Mesenchymal stem cell (in vitro differentiated cells and primary cell): ENCODE data around the gene MYL12B.

ENCODE experiments used
- DNase-seq: peaks from one replicate; pipeline ENCODE4 v3.0.0-alpha.2; 2013
- H2AFZ ChIP-seq: one replicate; pipeline ENCODE4 v1.6.1; 2013; ENCODE audit warnings: low read depth, mild to moderate bottlenecking, control low read depth, inconsistent platforms, low read length, moderate library complexity
- H2AK5ac ChIP-seq: 2 replicates; pipeline ENCODE4 v1.6.1; 2013; ENCODE audit warnings: low read length, moderate library complexity, mild to moderate bottlenecking, inconsistent platforms; ENCODE audit not compliant: severe bottlenecking
- H2BK120ac ChIP-seq: one replicate; pipeline ENCODE4 v1.6.1; 2013; ENCODE audit warnings: low read depth, mild to moderate bottlenecking, inconsistent platforms, low read length, moderate library complexity
- H2BK12ac ChIP-seq, 2 experiments: one replicate each; pipeline ENCODE4 v1.6.1; 2013; ENCODE audit warnings: inconsistent platforms in 2 of 2, low read length in 2 of 2, mild to moderate bottlenecking in 2 of 2, moderate library complexity in 2 of 2, control low read depth in 1 of 2
- H2BK15ac ChIP-seq: one replicate; pipeline ENCODE4 v1.6.1; 2013; ENCODE audit warnings: mild to moderate bottlenecking, low read depth, inconsistent platforms; ENCODE audit not compliant: poor library complexity, severe bottlenecking
- H2BK5ac ChIP-seq: 2 replicates; pipeline ENCODE4 v1.6.1; 2013; ENCODE audit warnings: low read depth, mild to moderate bottlenecking, low read length, control low read depth, inconsistent platforms; ENCODE audit not compliant: poor library complexity, severe bottlenecking
- H3K14ac ChIP-seq, 2 experiments: one replicate each; pipeline ENCODE4 v1.6.1; 2013; ENCODE audit warnings: inconsistent platforms in 2 of 2, low read length in 2 of 2, control low read depth in 1 of 2, mild to moderate bottlenecking in 1 of 2, moderate library complexity in 1 of 2
- H3K18ac ChIP-seq, 2 experiments: one replicate each; pipeline ENCODE4 v1.6.1; 2013; ENCODE audit warnings: inconsistent platforms in 2 of 2, low read length in 2 of 2, control low read depth in 1 of 2, low read depth in 1 of 2, mild to moderate bottlenecking in 1 of 2
- H3K23ac ChIP-seq, 2 experiments: one replicate each; pipeline ENCODE4 v1.6.1; 2013; ENCODE audit warnings: inconsistent platforms in 2 of 2, low read length in 2 of 2, mild to moderate bottlenecking in 2 of 2, moderate library complexity in 2 of 2, control low read depth in 1 of 2
- H3K27ac ChIP-seq: 2 replicates; pipeline ENCODE4 v1.5.1; 2013; ENCODE audit warnings: mild to moderate bottlenecking, moderate library complexity, low read length, control low read depth, inconsistent platforms; ENCODE audit not compliant: poor library complexity, severe bottlenecking
- H3K27me3 ChIP-seq, 2 experiments: 2 replicates each; pipeline versions ENCODE4 v1.6.1 to v1.7.0; 2013; ENCODE audit warnings: low read length in 2 of 2, mild to moderate bottlenecking in 2 of 2, moderate library complexity in 2 of 2, control low read depth in 1 of 2, inconsistent platforms in 1 of 2; ENCODE audit not compliant: control insufficient read depth in 1 of 2, insufficient read depth in 1 of 2
- H3K36me3 ChIP-seq, 2 experiments: 2 replicates each; pipeline versions ENCODE4 v1.6.1 to v1.7.0; 2013; ENCODE audit warnings: low read length in 2 of 2, control low read depth in 1 of 2, inconsistent platforms in 1 of 2, low read depth in 1 of 2, mild to moderate bottlenecking in 1 of 2; ENCODE audit not compliant: insufficient read depth in 2 of 2, control insufficient read depth in 1 of 2
- H3K4ac ChIP-seq, 2 experiments: one replicate each; pipeline ENCODE4 v1.6.1; 2013; ENCODE audit warnings: inconsistent platforms in 2 of 2, low read length in 2 of 2, mild to moderate bottlenecking in 2 of 2, moderate library complexity in 2 of 2, control low read depth in 1 of 2, low read depth in 1 of 2
- H3K4me1 ChIP-seq: 2 replicates; pipeline ENCODE4 v1.6.1; 2013; ENCODE audit warnings: low read depth, low read length, control low read depth; ENCODE audit not compliant: control insufficient read depth, insufficient read depth
- H3K4me2 ChIP-seq: 2 replicates; pipeline ENCODE4 v1.6.1; 2013; ENCODE audit warnings: low read length, mild to moderate bottlenecking, inconsistent platforms; ENCODE audit not compliant: poor library complexity, severe bottlenecking
- H3K4me3 ChIP-seq, 2 experiments: 2 replicates each; pipeline versions ENCODE4 v1.5.1 to v1.7.0; 2013; ENCODE audit warnings: low read length in 2 of 2, mild to moderate bottlenecking in 2 of 2, control low read depth in 1 of 2, low read depth in 1 of 2; ENCODE audit not compliant: insufficient read depth in 1 of 2
- H3K79me1 ChIP-seq: replicated peaks from 2 replicates; pipeline ENCODE4 v1.6.1; 2013; ENCODE audit warnings: mild to moderate bottlenecking, control low read depth, low read length, inconsistent platforms; ENCODE audit not compliant: poor library complexity, severe bottlenecking
- H3K9ac ChIP-seq: 2 replicates; pipeline ENCODE4 v1.7.0; 2013; ENCODE audit warnings: mild to moderate bottlenecking, low read length, moderate library complexity
- H3K9me3 ChIP-seq: 2 replicates; pipeline ENCODE4 v1.7.0; 2013; ENCODE audit warnings: mild to moderate bottlenecking, low read length; ENCODE audit not compliant: control insufficient read depth
- H4K8ac ChIP-seq: one replicate; pipeline ENCODE4 v1.6.1; 2013; ENCODE audit warnings: inconsistent platforms, mild to moderate bottlenecking, low read length, moderate library complexity
- H4K91ac ChIP-seq: one replicate; pipeline ENCODE4 v1.6.1; 2013; ENCODE audit warnings: mild to moderate bottlenecking, low read length, inconsistent platforms
- WGBS: methylation state at CpG from one replicate; pipeline ENCODE4 v1.1.7; 2013; ENCODE audit warnings: mixed read lengths; 5-methylcytosine and 5-hydroxymethylcytosine counted together

MYL12B gene

DNA sequence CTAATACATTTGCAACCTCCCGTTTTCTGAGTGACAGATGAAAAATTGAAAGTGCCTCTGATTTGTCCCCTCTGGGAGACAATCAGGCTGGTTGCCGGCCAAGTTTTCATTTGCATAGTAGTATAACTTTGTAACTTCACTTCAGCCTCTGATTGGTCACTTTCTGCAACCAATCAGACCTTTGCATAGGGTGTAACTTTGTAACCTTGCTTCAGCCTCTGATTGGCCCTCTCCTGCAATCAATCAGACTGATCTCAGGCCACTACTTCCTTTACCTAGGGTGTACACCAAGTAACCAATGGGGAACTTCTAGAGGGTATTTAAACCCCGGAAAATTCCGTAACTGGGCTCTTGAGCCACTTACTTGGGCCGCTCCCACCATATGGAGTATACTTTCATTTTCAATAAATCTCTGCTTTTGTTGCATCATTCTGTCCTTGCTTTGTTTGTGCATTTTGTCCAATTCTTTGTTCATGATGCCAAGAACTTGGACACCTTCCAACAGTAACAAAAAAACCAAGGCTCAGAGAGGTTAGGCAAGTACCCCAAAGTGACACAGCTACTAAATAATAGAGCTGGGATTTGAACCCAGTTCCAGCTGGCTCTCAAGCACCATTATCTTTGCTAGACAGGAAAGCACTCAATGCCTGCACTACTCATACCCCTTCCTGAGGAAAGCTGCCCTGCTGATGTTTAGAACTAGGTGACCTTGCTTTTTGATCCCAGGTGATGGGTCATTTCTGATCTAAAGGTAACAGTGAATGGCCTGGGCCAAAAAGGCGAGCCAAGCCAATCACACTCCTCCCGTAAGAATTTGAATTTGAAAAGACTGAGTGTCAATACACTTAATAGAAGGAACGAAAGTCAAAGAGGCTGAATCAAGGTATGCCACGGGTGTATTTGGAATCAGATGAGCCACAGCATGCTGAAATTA is 31.3 kb upstream of the MYL12B start:
- Histone ChIP-seq H3K18ac (no peak overlapping the region), H3K9ac (no peak overlapping the region), H3K79me1 (no peaks in the 10 kb centered on the region), H4K8ac (no peak overlapping the region), H3K4me3 (no peak overlapping the region), H2BK120ac (no peak overlapping the region), H2AFZ (no peak overlapping the region), H3K27ac (no peak overlapping the region), H2BK5ac (no peak overlapping the region), H3K4ac (no peak overlapping the region), H2AK5ac (no peak overlapping the region), H3K14ac (no peak overlapping the region), H3K27me3 (no peaks in the 10 kb centered on the region), H4K91ac (no peak overlapping the region), H3K4me1 (no peaks in the 10 kb centered on the region), H3K23ac (no peak overlapping the region), H3K36me3 (no peaks in the 10 kb centered on the region), H2BK12ac (no peak overlapping the region), H2BK15ac (peak overlapping the region; percentile 3), H3K4me2 (no peak overlapping the region), H3K9me3 (no peaks in the 10 kb centered on the region)
- 90% methylated on average over 9 of the region's 9 CpGs for WGBS
- peak; percentile 46 for DNase-seq

DNA sequence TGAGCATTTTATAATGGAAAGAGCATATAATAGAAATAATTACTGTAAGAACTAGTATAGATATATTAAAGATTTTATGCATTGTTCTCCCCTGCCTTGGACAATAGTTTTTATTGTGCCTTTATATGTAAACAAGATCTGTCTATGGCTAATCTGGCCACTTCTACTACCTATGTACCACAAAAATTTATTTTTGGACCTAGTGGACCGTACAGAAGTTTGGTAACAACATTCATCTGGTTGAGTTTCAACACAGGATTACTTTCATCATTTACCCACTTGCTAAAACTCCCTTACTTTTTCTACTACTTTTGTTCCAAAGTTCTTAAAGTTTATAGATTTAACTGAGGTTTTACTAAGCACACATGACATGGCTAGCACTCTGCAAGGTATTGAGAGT is 28.9 kb upstream of the MYL12B start:
- H3K4ac ChIP-seq = no peak overlapping the region
- no peak overlapping the region for H2BK120ac ChIP-seq
- WGBS = 100% methylated on average over 1 of the region's 1 CpG
- H3K14ac ChIP-seq = no peak overlapping the region
- no peaks in the 10 kb centered on the region for H3K4me1 ChIP-seq
- no peaks in the 10 kb centered on the region for H3K27me3 ChIP-seq
- no peaks in the 10 kb centered on the region for H3K9me3 ChIP-seq
- no peak overlapping the region for H2BK15ac ChIP-seq
- no peak for DNase-seq
- no peak overlapping the region for H3K4me3 ChIP-seq
- no peaks in the 10 kb centered on the region for H3K36me3 ChIP-seq
- H3K4me2 ChIP-seq = no peak overlapping the region
- H3K9ac ChIP-seq = no peak overlapping the region
- H3K18ac ChIP-seq = no peak overlapping the region
- no peak overlapping the region for H3K27ac ChIP-seq
- H2AK5ac ChIP-seq = no peak overlapping the region
- no peaks in the 10 kb centered on the region for H3K79me1 ChIP-seq
- H3K23ac ChIP-seq = no peak overlapping the region
- H2AFZ ChIP-seq = no peak overlapping the region
- H2BK5ac ChIP-seq = no peak overlapping the region
- no peak overlapping the region for H2BK12ac ChIP-seq
- H4K8ac ChIP-seq = no peak overlapping the region
- H4K91ac ChIP-seq = no peak overlapping the region

DNA sequence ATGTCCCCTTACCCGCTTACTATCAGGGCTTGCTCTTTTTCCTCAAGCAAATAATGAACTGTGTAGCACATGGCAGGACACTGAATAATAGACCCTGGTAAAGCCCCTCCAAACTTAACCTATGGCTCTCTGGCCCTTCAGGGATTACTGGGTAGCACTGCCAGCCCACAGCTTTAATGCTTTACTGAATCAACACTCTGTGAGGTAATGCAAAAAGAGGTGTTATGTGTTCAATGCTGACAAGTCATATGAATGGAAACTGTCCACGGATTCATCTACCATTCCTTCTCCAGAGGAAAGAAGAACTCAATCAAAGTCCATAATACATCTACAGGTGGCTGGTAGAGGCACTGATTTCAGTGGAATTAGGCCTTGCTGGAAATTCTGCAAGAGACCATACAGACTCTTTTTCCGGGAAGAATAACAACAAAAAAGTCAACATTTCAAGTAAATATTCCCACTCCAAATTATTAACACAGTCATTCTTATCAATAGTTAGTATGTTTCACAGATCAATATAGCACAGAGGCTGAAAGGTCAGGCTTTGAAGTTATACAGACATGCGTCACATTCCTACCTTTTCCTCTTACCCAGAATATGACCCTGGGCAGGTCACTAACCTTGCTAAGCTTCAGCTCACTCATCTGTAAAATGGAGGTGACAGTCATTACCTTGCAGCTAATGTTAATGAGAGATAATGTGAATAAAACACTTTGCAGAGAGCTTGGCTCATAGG is 28.3 kb upstream of the MYL12B start:
- no peak overlapping the region for H4K91ac ChIP-seq
- no peaks in the 10 kb centered on the region for H3K9me3 ChIP-seq
- no peaks in the 10 kb centered on the region for H3K27me3 ChIP-seq
- no peak overlapping the region for H4K8ac ChIP-seq
- no peak overlapping the region for H2BK15ac ChIP-seq
- H3K27ac ChIP-seq = no peak overlapping the region
- H3K23ac ChIP-seq = no peak overlapping the region
- H3K18ac ChIP-seq = no peak overlapping the region
- H3K9ac ChIP-seq = no peak overlapping the region
- H3K4me1 ChIP-seq = no peaks in the 10 kb centered on the region
- H3K14ac ChIP-seq = no peak overlapping the region
- DNase-seq = no peak
- no peaks in the 10 kb centered on the region for H3K36me3 ChIP-seq
- H3K4me2 ChIP-seq = no peak overlapping the region
- H2BK5ac ChIP-seq = no peak overlapping the region
- H2AK5ac ChIP-seq = no peak overlapping the region
- H3K4me3 ChIP-seq = no peak overlapping the region
- H2BK12ac ChIP-seq = no peak overlapping the region
- H2AFZ ChIP-seq = no peak overlapping the region
- WGBS = 86% methylated on average over 3 of the region's 4 CpGs
- no peak overlapping the region for H2BK120ac ChIP-seq
- H3K79me1 ChIP-seq = no peaks in the 10 kb centered on the region
- H3K4ac ChIP-seq = no peak overlapping the region

DNA sequence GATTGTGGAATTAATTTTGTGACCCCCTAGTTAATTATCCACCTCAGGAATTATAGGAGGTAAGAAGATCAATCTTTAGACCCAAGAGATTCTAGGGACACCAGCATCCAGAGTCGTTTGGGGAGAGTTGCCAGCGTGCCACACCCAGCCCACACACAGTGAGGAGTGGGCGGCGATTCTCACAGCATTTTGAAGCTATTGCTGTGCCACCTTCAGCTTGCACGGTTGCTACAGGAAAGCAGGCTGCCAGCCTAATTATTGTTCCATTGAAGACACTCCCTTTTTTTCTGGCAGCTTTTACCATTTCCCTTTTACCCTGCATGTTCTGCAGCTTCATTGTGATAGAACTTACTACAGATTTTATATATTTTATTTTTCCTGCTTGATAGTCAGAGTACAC is 27.5 kb upstream of the MYL12B start:
- DNase-seq = no peak
- no peak overlapping the region for H2AK5ac ChIP-seq
- no peak overlapping the region for H3K4ac ChIP-seq
- H3K9ac ChIP-seq = no peak overlapping the region
- H3K79me1 ChIP-seq = no peaks in the 10 kb centered on the region
- H2BK15ac ChIP-seq = no peak overlapping the region
- H3K14ac ChIP-seq = no peak overlapping the region
- H3K27me3 ChIP-seq = no peaks in the 10 kb centered on the region
- H3K4me1 ChIP-seq = no peaks in the 10 kb centered on the region
- H3K36me3 ChIP-seq = no peaks in the 10 kb centered on the region
- H2BK5ac ChIP-seq = no peak overlapping the region
- H3K27ac ChIP-seq = no peak overlapping the region
- no peak overlapping the region for H4K91ac ChIP-seq
- H4K8ac ChIP-seq = no peak overlapping the region
- WGBS = 77% methylated on average over 5 of the region's 5 CpGs
- no peak overlapping the region for H3K4me3 ChIP-seq
- no peaks in the 10 kb centered on the region for H3K9me3 ChIP-seq
- H2BK120ac ChIP-seq = no peak overlapping the region
- no peak overlapping the region for H3K18ac ChIP-seq
- no peak overlapping the region for H2BK12ac ChIP-seq
- no peak overlapping the region for H3K4me2 ChIP-seq
- H3K23ac ChIP-seq = no peak overlapping the region
- H2AFZ ChIP-seq = no peak overlapping the region
